Naive B cell (primary cell): Measurements from ENCODE around the gene DVL3. TPM values are rescaled to one million over a fixed set of nuclear protein-coding genes. Genes with fewer than 3 reads are reported as not detected.

Experiments used
- ATAC-seq, 2 donors: fragments of 150-1000 bp; cut with Tn5 transposase; 2 replicates each; pipeline ENCODE4 v1.10.0; 2021; ENCODE audit warnings: low read depth in 2 of 2, mild to moderate bottlenecking in 2 of 2, moderate library complexity in 2 of 2
- DNase-seq: peaks from one replicate; pipeline ENCODE4 v3.0.0; 2022
- H3K27ac Mint-ChIP-seq, 6 donors: one replicate each; pipeline ENCODE4 v1.8.0; 2020 to 2022; ENCODE audit warnings: mild to moderate bottlenecking in 6 of 6, mixed read lengths in 6 of 6, moderate library complexity in 5 of 6, inconsistent platforms in 2 of 6
- H3K27me3 Mint-ChIP-seq, 3 donors: one replicate each; pipeline ENCODE4 v1.8.0; 2021 to 2022; ENCODE audit warnings: mixed read lengths in 3 of 3, mild to moderate bottlenecking in 1 of 3
- H3K36me3 Mint-ChIP-seq, 2 donors: one replicate each; pipeline ENCODE4 v1.8.0; 2020 to 2022; ENCODE audit warnings: mixed read lengths in 2 of 2, inconsistent platforms in 1 of 2, mild to moderate bottlenecking in 1 of 2
- H3K4me1 Mint-ChIP-seq, 3 donors: one replicate each; pipeline ENCODE4 v1.8.0; 2020 to 2022; ENCODE audit warnings: mixed read lengths in 3 of 3, inconsistent platforms in 1 of 3, mild to moderate bottlenecking in 1 of 3, moderate library complexity in 1 of 3
- H3K4me3 Mint-ChIP-seq, 8 donors: one replicate each; pipeline ENCODE4 v1.8.0; 2020 to 2022; ENCODE audit warnings: mild to moderate bottlenecking in 8 of 8, mixed read lengths in 8 of 8, moderate library complexity in 8 of 8, inconsistent platforms in 2 of 8
- H3K9me3 Mint-ChIP-seq, 7 donors: one replicate each; pipeline ENCODE4 v1.8.0; 2020 to 2022; ENCODE audit warnings: mixed read lengths in 7 of 7, mild to moderate bottlenecking in 5 of 7, inconsistent platforms in 2 of 7, moderate library complexity in 1 of 7
- polyA plus RNA-seq, 6 donors: library from polyadenylated mRNA; unstranded; fragments of 300-500 nt; fragmentation: Illumina TruSeq; gene quantifications; one replicate each; pipeline ENCODE4 v1.2.3, GENCODE V29; 2021; ENCODE audit warnings: low read depth in 6 of 6

Gene DVL3
- polyA plus RNA-seq, 6 donors from 2014 or later = 4.6 to 17.3 (median 12.1) TPM

GRCh38 chr3:184211718-184212117 lies 56.5 kb downstream of the DVL3 start:
- ATAC-seq (no peak), DNase-seq (no peak)
- Mint-ChIP-seq H3K27me3 (peaks cover 14 to 22% (median 22%) of the 10 kb centered on the region in 3 donors), H3K4me1 (no peaks in the 10 kb centered on the region), H3K4me3 (no peak overlapping the region), H3K9me3 (no peaks in the 10 kb centered on the region), H3K36me3 (no peaks in the 10 kb centered on the region), H3K27ac (no peak overlapping the region)

- H3K27ac Mint-ChIP-seq = no peak overlapping the region
- no peak for DNase-seq
- no peaks in the 10 kb centered on the region for H3K9me3 Mint-ChIP-seq
- no peaks in the 10 kb centered on the region for H3K36me3 Mint-ChIP-seq
- no peaks in the 10 kb centered on the region for H3K4me1 Mint-ChIP-seq
- peaks cover 23 to 25% (median 23%) of the 10 kb centered on the region in 3 donors for H3K27me3 Mint-ChIP-seq
- H3K4me3 Mint-ChIP-seq = no peak overlapping the region
- ATAC-seq = no peak
Observed at GRCh38 chr3:184218814-184219213, 63.6 kb downstream of the DVL3 start.

GRCh38 chr3:184222521-184222920 lies 67.3 kb downstream of the DVL3 start:
- ATAC-seq = no peak
- Mint-ChIP-seq H3K27ac (no peak overlapping the region), H3K4me3 (no peak overlapping the region)

More at GRCh38 chr3:184222521-184222920, 67.3 kb downstream of the DVL3 start:
- Mint-ChIP-seq H3K27me3 (peaks cover 29 to 47% (median 39%) of the 10 kb centered on the region in 3 donors), H3K4me1 (peaks cover 0 to 3% (median 0%) of the 10 kb centered on the region in 3 donors), H3K9me3 (no peaks in the 10 kb centered on the region), H3K36me3 (no peaks in the 10 kb centered on the region)
- no peak for DNase-seq

Other genes starting within 250 kb of the DVL3 start
- 10 to 100 TPM in 3 of 6 donors, 1 to 10 TPM in 3; 8.3 to 15.1 (median 10.5) TPM for gene ABCC5, start 137.5 kb upstream of the DVL3 start, polyA plus RNA-seq
- not detected for gene HTR3D, start 123.6 kb upstream of the DVL3 start, polyA plus RNA-seq
- not detected for gene HTR3C, start 102.3 kb upstream of the DVL3 start, polyA plus RNA-seq
- gene HTR3E, start 58.3 kb upstream of the DVL3 start, polyA plus RNA-seq = not detected
- gene EIF2B5, start 20.0 kb upstream of the DVL3 start, polyA plus RNA-seq = 10 to 100 TPM; 31.5 to 54.4 (median 37.7) TPM
- 100 to 1,000 TPM; 214 to 318 (median 245) TPM for gene AP2M1, start 19.5 kb downstream of the DVL3 start, polyA plus RNA-seq
- 10 to 100 TPM; 24.6 to 45.7 (median 30.0) TPM for gene ABCF3, start 30.8 kb downstream of the DVL3 start, polyA plus RNA-seq
- not detected for gene VWA5B2, start 74.2 kb downstream of the DVL3 start, polyA plus RNA-seq
- 10 to 100 TPM; 33.9 to 57.3 (median 39.1) TPM for gene ALG3, start 93.6 kb downstream of the DVL3 start, polyA plus RNA-seq
- 1 to 10 TPM; 2.1 to 4.3 (median 2.4) TPM for gene EEF1AKMT4, start 94.3 kb downstream of the DVL3 start, polyA plus RNA-seq
- not detected for gene CAMK2N2, start 106.2 kb downstream of the DVL3 start, polyA plus RNA-seq
- gene ECE2, start 120.6 kb downstream of the DVL3 start, polyA plus RNA-seq = not detected
- gene PSMD2, start 143.9 kb downstream of the DVL3 start, polyA plus RNA-seq = 100 to 1,000 TPM; 144 to 190 (median 160) TPM
- 10 to 100 TPM in 5 of 6 donors, 1 to 10 TPM in 1; 6.4 to 30.0 (median 14.1) TPM for gene EIF4G1, start 159.2 kb downstream of the DVL3 start, polyA plus RNA-seq
- gene FAM131A, start 182.2 kb downstream of the DVL3 start, polyA plus RNA-seq = 1 to 10 TPM; 3.6 to 8.5 (median 4.1) TPM
- 1 to 10 TPM in 3 of 6 donors, under 1 TPM in 1, not detected in 2; 0.35 to 1.8 (median 1.3) TPM for gene CLCN2, start 206.2 kb downstream of the DVL3 start, polyA plus RNA-seq
- 10 to 100 TPM; 34.4 to 61.0 (median 49.1) TPM for gene POLR2H, start 206.3 kb downstream of the DVL3 start, polyA plus RNA-seq
- not detected for gene THPO, start 222.8 kb downstream of the DVL3 start, polyA plus RNA-seq
- not detected for gene CHRD, start 224.7 kb downstream of the DVL3 start, polyA plus RNA-seq